Daoy (cell line): ENCODE measurements around the gene ASB18. TPM values are rescaled to one million over a fixed set of nuclear protein-coding genes. Genes with fewer than 3 reads are reported as not detected.

Experiments used
- DNase-seq: peaks from one replicate; pipeline ENCODE4 v3.0.0-alpha.2; 2015; ENCODE audit warnings: low read depth
- total RNA-seq: library from RNA; depleted of rRNA; stranded (reverse); fragments of >200 nt; shearing (Covaris generic); gene quantifications from 2 replicates; pipeline ENCODE4 v1.2.3, GENCODE V29; 2014

The ASB18 gene
- total RNA-seq, 1 experiment from 2014 or later: not detected

GRCh38 chr2:236208019-236208926, 55.9 kb downstream of the ASB18 start:
- no peak for DNase-seq

GRCh38 chr2:236207472-236207871, 56.7 kb downstream of the ASB18 start:
- no peak for DNase-seq

GRCh38 chr2:236205867-236206645, 58.1 kb downstream of the ASB18 start:
- DNase-seq: no peak

- DNase-seq: no peak
Observed at GRCh38 chr2:236204953-236205352, 59.3 kb downstream of the ASB18 start.

- no peak for DNase-seq
Observed at GRCh38 chr2:236200378-236200777, 63.8 kb downstream of the ASB18 start.

- no peak for DNase-seq
Observed at GRCh38 chr2:236196366-236196765, 67.8 kb downstream of the ASB18 start.

GRCh38 chr2:236195726-236196125, 68.5 kb downstream of the ASB18 start:
- DNase-seq: no peak

GRCh38 chr2:236194786-236195185, 69.4 kb downstream of the ASB18 start:
- DNase-seq: no peak

- no peak for DNase-seq
Observed at GRCh38 chr2:236193026-236193425, 71.2 kb downstream of the ASB18 start.

- DNase-seq: no peak
Observed at GRCh38 chr2:236190674-236191073, 73.5 kb downstream of the ASB18 start.

- DNase-seq: no peak
Observed at GRCh38 chr2:236184701-236185100, 79.5 kb downstream of the ASB18 start.

- peak; percentile 72 for DNase-seq
Observed at GRCh38 chr2:236180831-236181453, 83.3 kb downstream of the ASB18 start.

- peak; percentile 57 for DNase-seq
Observed at GRCh38 chr2:236180076-236180816, 84.0 kb downstream of the ASB18 start.

GRCh38 chr2:236179236-236180075, 84.8 kb downstream of the ASB18 start:
- peak; percentile 63 for DNase-seq

- peak; percentile 22 for DNase-seq
Observed at GRCh38 chr2:236178890-236179235, 85.3 kb downstream of the ASB18 start.

- peak; percentile 88 for DNase-seq
Observed at GRCh38 chr2:236177967-236178889, 86.0 kb downstream of the ASB18 start.

GRCh38 chr2:236177604-236177966, 86.6 kb downstream of the ASB18 start:
- DNase-seq: peak; percentile 77

- DNase-seq: no peak
Observed at GRCh38 chr2:236176951-236177350, 87.3 kb downstream of the ASB18 start.

- DNase-seq: peak; percentile 43
Observed at GRCh38 chr2:236176417-236176816, 87.8 kb downstream of the ASB18 start.
